Natural killer cell (primary cell): ENCODE measurements around the gene HSD17B1. TPM values are rescaled to one million over a fixed set of nuclear protein-coding genes. Genes with fewer than 3 reads are reported as not detected.
"Not testable (repeated sequence)": the region's sequence is repeated elsewhere in the genome, so short reads cannot be mapped to it uniquely, and the experiment has no call there.

Experiments used
- ATAC-seq, 3 donors: fragments of 150-1000 bp in 2 of 3; fragments of 200-7000 bp in 1 of 3; cut with Tn5 transposase; 1 replicate in 1 of 3; 2 replicates in 2 of 3; pipeline ENCODE4 v1.10.0; 2021; ENCODE audit warnings: mild to moderate bottlenecking in 2 of 3, moderate library complexity in 2 of 3
- DNase-seq, 2 donors: peaks; one replicate each; pipeline versions ENCODE4 v3.0.0 to v3.0.0-alpha.2; 2013 to 2021; ENCODE audit warnings: mixed read lengths in 1 of 2
- H3K27ac ChIP-seq: one replicate; pipeline ENCODE4 v1.5.1; 2013; ENCODE audit warnings: mild to moderate bottlenecking, low read length
- H3K27me3 ChIP-seq: one replicate; pipeline ENCODE4 v1.6.1; 2013; ENCODE audit warnings: low read length; ENCODE audit not compliant: control insufficient read depth, insufficient read depth
- H3K36me3 ChIP-seq: one replicate; pipeline ENCODE4 v1.6.1; 2013; ENCODE audit warnings: low read length; ENCODE audit not compliant: control insufficient read depth, insufficient read depth
- H3K4me1 ChIP-seq: one replicate; pipeline ENCODE4 v1.6.1; 2013; ENCODE audit warnings: low read length; ENCODE audit not compliant: control insufficient read depth, insufficient read depth
- H3K4me3 ChIP-seq: one replicate; pipeline ENCODE4 v1.5.1; 2013; ENCODE audit warnings: low read length
- H3K9me3 ChIP-seq: one replicate; pipeline ENCODE4 v1.6.1; 2013; ENCODE audit warnings: low read length; ENCODE audit not compliant: control insufficient read depth, insufficient read depth
- H3K27ac Mint-ChIP-seq, 2 donors: one replicate each; pipeline ENCODE4 v1.8.0; 2022; ENCODE audit warnings: mild to moderate bottlenecking in 2 of 2, mixed read lengths in 2 of 2, moderate library complexity in 1 of 2
- H3K27me3 Mint-ChIP-seq, 2 donors: one replicate each; pipeline ENCODE4 v1.8.0; 2022; ENCODE audit warnings: low read depth in 2 of 2, mixed read lengths in 2 of 2
- H3K36me3 Mint-ChIP-seq: one replicate; pipeline ENCODE4 v1.8.0; 2022; ENCODE audit warnings: mixed read lengths
- H3K4me1 Mint-ChIP-seq, 2 donors: one replicate each; pipeline ENCODE4 v1.8.0; 2022; ENCODE audit warnings: mixed read lengths in 2 of 2
- H3K4me3 Mint-ChIP-seq: one replicate; pipeline ENCODE4 v1.8.0; 2022; ENCODE audit warnings: mild to moderate bottlenecking, moderate library complexity, mixed read lengths
- H3K9me3 Mint-ChIP-seq, 2 donors: one replicate each; pipeline ENCODE4 v1.8.0; 2022; ENCODE audit warnings: mixed read lengths in 2 of 2
- WGBS: methylation state at CpG from one replicate; pipeline ENCODE4 v1.1.7; 2013; ENCODE audit warnings: missing lambda C conversion rate; ENCODE audit not compliant: insufficient coverage; 5-methylcytosine and 5-hydroxymethylcytosine counted together
- intact Hi-C: fragments of 100-400 bp; cut with micrococcal nuclease; formaldehyde crosslinking; loops from one replicate; pipeline ENCODE4 v1.14.2; 2022
- total RNA-seq, 4 donors: library from RNA; stranded (reverse); fragments of 120-200 nt in 1 of 4; gene quantifications; one replicate each; pipeline versions ENCODE4 v1.2.3 to v1.2.4, GENCODE V29; 2013 to 2022
- TF ChIP-seq, protein P1 (sequence below): fragments of 200-600 bp; IDR thresholded peaks from one replicate; pipeline ENCODE4 v1.8.0; 2022; ENCODE audit warnings: antibody characterized with exemption

Gene HSD17B1
- total RNA-seq, 3 donors from 2014 or later (not counting 1 experiment from before 2014, with no cell fraction given): 0.68 to 1.6 (median 1.2) TPM

DNA sequence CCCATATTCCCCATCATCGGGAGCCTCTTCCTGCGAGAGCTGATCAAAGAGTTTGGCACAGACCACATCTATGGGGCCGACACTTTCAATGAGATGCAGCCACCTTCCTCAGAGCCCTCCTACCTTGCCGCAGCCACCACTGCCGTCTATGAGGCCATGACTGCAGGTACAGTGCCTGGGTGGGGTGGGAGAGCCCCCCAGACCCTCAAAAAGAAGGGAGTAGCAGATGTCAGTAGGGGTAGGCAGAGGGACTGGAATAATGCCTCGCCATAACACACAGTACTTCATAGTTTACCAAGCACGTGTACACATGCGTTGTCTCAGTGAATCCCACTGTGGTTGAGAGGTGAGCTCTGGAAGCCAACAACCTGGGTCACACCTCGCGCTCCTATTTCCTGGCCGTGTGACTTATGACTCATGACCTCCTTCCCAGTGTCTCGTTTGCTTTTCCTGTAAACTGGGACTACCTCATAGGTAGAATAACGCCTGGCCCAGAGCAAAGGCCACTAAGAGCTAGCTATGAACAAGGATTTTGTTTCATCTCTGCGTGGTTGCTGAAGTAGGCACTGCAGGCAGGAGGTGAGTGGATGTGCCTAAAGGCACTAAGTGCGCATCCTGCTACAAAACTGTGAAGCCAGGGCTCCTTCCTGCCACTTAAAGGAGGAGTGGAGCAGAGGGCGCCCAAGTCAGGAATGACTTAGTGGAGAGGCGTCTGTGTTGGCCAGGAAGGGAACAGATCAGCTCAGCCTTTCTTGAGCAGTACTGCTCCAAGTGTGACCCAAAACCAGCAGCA lies 11.5 kb upstream of the HSD17B1 start:
- Mint-ChIP-seq H3K27ac (no peak overlapping the region), H3K36me3 (no peaks in the 10 kb centered on the region), H3K27me3 (no peaks in the 10 kb centered on the region), H3K4me3 (no peak overlapping the region), H3K4me1 (peaks cover 6 to 27% of the 10 kb centered on the region in 2 donors), H3K9me3 (no peaks in the 10 kb centered on the region)
- intact Hi-C loops: no loop called here
- Histone ChIP-seq H3K27ac (no peak overlapping the region), H3K9me3 (no peaks in the 10 kb centered on the region), H3K4me3 (no peak overlapping the region), H3K27me3 (no peaks in the 10 kb centered on the region), H3K36me3 (peaks cover 22% of the 10 kb centered on the region), H3K4me1 (peaks cover 20% of the 10 kb centered on the region)
- DNase-seq: peak in 1 of 2 donors; percentile 53
- 75% methylated on average over 17 of the region's 17 CpGs for WGBS
- no peak for ATAC-seq
- TF ChIP-seq, protein P1, sequence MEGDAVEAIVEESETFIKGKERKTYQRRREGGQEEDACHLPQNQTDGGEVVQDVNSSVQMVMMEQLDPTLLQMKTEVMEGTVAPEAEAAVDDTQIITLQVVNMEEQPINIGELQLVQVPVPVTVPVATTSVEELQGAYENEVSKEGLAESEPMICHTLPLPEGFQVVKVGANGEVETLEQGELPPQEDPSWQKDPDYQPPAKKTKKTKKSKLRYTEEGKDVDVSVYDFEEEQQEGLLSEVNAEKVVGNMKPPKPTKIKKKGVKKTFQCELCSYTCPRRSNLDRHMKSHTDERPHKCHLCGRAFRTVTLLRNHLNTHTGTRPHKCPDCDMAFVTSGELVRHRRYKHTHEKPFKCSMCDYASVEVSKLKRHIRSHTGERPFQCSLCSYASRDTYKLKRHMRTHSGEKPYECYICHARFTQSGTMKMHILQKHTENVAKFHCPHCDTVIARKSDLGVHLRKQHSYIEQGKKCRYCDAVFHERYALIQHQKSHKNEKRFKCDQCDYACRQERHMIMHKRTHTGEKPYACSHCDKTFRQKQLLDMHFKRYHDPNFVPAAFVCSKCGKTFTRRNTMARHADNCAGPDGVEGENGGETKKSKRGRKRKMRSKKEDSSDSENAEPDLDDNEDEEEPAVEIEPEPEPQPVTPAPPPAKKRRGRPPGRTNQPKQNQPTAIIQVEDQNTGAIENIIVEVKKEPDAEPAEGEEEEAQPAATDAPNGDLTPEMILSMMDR: no peak

- 97% methylated on average over 39 of the region's 39 CpGs for WGBS
- no peaks in the 10 kb centered on the region for H3K27me3 ChIP-seq
- H3K27ac Mint-ChIP-seq: no peak overlapping the region
- no peak overlapping the region for H3K27ac ChIP-seq
- no peak overlapping the region for H3K4me3 ChIP-seq
- DNase-seq (no peak), ATAC-seq (no peak)
- peaks cover 22% of the 10 kb centered on the region for H3K36me3 ChIP-seq
- TF ChIP-seq, protein P1: no peak
- H3K27me3 Mint-ChIP-seq: no peaks in the 10 kb centered on the region
- H3K4me3 Mint-ChIP-seq: no peak overlapping the region
- H3K9me3 ChIP-seq: no peaks in the 10 kb centered on the region
- intact Hi-C loops: no loop called here
- peaks cover 0 to 13% of the 10 kb centered on the region in 2 donors for H3K4me1 Mint-ChIP-seq
- H3K9me3 Mint-ChIP-seq: no peaks in the 10 kb centered on the region
- H3K4me1 ChIP-seq: peaks cover 12% of the 10 kb centered on the region
- no peaks in the 10 kb centered on the region for H3K36me3 Mint-ChIP-seq
These were observed 9.3 kb upstream of the HSD17B1 start for GRCh38 chr17:42543190-42544079.

- Histone ChIP-seq H3K9me3 (no peaks in the 10 kb centered on the region), H3K4me3 (no peak overlapping the region), H3K27ac (no peak overlapping the region), H3K4me1 (peaks cover 19% of the 10 kb centered on the region), H3K27me3 (no peaks in the 10 kb centered on the region), H3K36me3 (peaks cover 17% of the 10 kb centered on the region)
- 83% methylated on average over 8 of the region's 8 CpGs for WGBS
- Mint-ChIP-seq H3K4me3 (no peak overlapping the region), H3K36me3 (no peaks in the 10 kb centered on the region), H3K27ac (no peak overlapping the region), H3K4me1 (peaks cover 9 to 18% of the 10 kb centered on the region in 2 donors), H3K9me3 (no peaks in the 10 kb centered on the region), H3K27me3 (no peaks in the 10 kb centered on the region)
- TF ChIP-seq, protein P1: no peak
- intact Hi-C loops: no loop called here
- DNase-seq (no peak), ATAC-seq (no peak)
These were observed 7.8 kb upstream of the HSD17B1 start for GRCh38 chr17:42544874-42545283.

DNA sequence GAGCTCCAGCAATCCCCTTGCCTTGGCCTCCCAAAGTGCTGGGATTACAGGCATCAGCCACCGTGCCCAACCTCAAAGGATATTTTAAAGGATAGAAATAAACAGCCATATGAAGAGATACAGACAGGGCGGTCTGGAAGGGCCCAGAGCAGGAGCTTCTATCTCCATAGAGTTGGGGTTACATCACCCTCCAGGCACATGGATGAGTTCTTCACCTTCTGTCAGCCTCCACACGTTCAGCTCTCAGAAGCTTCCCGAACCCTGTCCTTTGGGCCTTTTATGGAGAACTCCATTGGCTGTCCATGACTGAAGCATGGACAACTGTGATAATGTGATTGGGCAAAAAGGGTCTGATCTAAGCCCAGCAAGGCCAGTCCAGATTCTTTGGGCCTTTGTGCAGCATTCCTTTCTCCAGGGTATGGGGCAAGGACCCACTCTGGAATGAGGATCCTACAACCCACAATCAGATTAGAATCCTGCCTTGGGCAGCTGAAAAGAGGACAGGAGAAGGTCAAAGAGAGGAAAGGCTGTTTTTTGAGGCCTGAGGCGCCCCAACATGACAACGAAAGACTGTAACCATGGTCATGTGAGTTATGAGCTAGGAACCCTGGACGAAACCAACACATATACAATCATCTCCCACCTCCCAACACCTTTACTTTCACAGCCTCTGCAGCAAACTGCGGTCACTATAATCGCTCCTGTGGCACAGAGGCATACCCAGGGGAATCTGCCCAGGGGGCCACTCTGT lies 6.8 kb upstream of the HSD17B1 start:
- H3K4me3 ChIP-seq, DNase-seq, H3K27me3 Mint-ChIP-seq, H3K9me3 Mint-ChIP-seq, H3K4me3 Mint-ChIP-seq, H3K27ac ChIP-seq, intact Hi-C loops, H3K27ac Mint-ChIP-seq, ATAC-seq, H3K9me3 ChIP-seq, H3K27me3 ChIP-seq, H3K36me3 Mint-ChIP-seq: not testable (repeated sequence)
- H3K4me1 ChIP-seq: peaks cover 16% of the 10 kb centered on the region
- 94% methylated on average over 3 of the region's 9 CpGs for WGBS
- H3K36me3 ChIP-seq: peaks cover 14% of the 10 kb centered on the region
- H3K4me1 Mint-ChIP-seq: peaks cover 9 to 14% of the 10 kb centered on the region in 2 donors
